Stimulated activated CD8-positive, alpha-beta memory T cell treated with anti-CD3 and anti-CD28 coated beads, Interleukin-12 subunit alpha, Interleukin-12 subunit beta, amount 100 ng/mL, for 4 hours (primary cell): Measurements from ENCODE around the gene VDAC1.

Experiments
- DNase-seq: peaks from one replicate; pipeline ENCODE4 v3.0.0-alpha.2; 2020; ENCODE audit warnings: low read depth

The VDAC1 gene

DNA sequence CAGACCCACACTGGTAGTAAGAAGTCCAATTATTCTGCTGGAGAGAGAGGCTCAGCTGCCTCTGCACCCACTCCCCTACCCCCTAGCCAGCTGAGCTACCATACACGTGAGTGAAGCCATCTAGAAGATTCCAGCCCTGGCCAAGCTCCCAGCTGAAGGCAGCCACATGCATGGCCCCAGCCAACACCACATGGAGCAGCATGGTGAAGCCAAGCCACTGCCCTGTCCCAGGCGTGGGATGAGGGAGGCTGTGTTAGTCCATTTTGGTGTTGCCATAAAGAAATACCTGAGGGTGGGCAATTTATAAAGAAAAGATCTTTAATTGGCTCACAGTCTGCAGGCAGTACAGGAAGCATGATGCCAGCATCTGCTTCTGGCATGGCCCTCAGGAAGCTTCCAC lies 20.0 kb upstream of the VDAC1 start:
- DNase-seq = no peak

DNA sequence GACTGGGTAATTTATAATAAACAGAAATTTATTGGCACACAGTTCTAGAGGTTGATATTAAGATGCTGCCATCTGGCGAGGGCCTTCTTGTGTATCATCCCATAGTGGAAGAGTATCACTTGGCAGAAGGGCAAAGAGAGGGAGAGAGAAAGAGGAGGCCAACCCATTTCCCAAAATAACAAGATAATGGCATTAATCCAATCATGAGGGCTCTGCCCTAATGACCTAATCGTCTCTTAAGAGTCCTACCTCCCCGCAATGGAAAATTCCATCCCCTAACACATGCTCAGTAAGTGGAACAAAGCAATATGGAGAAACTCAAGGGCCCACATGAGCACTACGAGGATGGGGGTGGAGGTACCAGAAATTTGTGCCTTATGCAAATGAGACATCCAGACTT lies 17.6 kb upstream of the VDAC1 start:
- DNase-seq = no peak

DNA sequence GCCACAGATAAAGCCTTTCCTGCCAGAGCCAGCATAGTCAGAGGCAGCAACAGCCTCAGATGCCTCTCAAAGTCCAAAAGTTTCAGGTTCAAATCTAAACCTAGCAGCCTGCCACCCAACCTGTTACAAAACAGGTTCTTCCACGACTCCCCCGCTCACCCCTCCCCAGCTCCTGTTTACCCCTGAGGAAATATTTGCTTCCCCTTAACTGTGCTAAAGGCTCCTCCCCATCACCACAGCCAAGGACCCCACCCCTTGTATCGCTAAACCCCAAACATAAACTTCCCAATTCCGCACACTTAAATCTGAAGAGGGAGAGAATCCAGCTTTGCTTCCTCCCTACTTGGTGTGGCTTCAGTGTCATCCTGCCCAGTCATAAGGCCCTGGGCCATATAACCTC lies 15.4 kb upstream of the VDAC1 start:
- DNase-seq = no peak

DNA sequence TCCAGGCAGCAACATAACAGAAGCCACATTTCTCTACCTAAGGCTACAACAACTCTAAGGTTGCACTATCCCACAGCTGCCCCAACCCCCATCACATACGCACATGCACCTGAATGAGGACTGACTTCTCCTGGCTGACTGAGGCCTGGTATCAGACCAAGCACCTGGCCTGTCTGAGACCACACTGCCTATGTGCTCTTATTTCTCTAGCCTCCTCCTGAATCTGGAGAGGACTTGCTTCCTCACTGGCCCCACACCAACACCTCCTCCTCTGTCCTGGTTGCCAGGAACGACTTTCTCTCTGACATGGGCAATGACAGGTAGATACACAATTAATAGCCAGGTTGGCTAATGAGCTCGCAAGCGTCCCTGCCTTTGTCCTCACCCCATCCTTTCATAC lies 14.9 kb upstream of the VDAC1 start:
- no peak for DNase-seq

DNA sequence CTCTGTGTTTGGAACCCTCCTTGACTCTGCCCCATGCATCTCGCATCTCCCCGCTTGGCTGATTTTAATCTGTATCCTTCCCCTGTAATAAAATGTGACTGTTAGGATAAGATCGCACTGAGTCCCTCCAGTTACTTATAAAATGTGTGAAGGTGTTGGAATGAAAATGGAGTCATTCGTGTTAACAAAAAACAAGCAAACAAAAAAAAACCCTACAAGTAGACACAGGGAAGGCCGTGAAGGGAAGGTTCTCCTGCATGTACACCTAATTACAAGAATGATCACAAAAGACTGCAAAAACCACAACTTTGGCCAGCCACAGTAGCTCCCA lies 14.2 kb upstream of the VDAC1 start:
- DNase-seq = no peak

DNA sequence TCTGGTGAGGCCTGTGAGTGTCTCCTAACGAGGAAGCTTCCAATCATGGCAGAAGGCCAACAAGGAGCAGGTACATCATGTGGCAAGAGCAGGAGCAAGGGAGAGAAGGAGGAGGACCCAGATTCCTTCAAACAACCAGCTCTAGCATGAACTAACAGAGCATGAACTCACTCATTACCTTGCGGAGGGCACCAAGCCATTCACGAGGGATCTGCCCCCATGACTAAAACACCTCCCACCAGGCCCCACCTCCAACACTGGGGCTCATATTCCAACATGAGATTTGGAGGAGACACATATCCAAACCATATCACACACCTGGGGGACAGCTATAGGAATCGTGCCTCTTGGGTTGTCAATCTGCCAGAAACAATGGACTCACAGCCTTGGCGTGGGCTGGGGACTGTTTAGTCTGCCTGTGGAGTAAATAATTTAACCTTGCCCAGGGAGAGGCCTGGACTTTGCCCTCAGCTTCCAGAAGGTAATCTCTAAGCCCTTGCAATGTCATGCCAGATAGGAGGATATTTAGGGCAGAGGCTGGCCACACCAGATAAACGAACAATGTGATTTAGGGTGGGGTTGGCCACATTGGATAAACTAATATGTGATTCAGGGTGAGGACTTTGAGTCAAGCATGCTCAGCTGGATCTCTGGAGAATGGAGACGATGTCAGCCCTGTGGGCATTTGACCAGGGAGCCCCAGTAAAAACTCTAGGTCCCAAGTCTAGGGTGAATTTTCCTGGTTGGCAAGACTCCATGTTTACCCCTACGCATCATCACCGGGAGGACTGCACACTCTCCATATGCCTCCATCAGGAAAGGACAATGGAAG lies 13.6 kb upstream of the VDAC1 start:
- no peak for DNase-seq

DNA sequence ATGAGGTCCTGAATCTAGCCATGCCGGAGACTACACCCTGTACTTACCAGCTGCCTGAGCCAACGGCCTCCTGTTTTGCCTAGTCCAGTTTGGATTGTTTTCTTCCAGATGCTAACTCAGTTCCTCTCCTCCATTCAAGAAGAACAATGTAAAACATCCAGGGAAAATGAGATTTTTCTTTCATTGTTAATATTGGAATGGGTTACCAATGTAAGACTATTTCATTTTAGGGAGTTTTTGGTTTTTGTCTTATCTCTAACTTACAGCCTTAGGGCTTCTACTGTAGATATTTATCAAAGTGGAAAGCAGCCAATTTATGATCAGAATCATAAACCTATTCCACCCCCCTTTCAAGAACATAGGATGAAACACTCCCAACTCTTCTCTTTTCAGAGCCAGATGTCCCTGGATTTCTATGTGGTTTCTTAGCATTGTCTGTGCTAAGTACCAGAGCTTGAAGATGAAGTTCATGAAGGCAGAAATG lies 3.5 kb upstream of the VDAC1 start:
- no peak for DNase-seq

DNA sequence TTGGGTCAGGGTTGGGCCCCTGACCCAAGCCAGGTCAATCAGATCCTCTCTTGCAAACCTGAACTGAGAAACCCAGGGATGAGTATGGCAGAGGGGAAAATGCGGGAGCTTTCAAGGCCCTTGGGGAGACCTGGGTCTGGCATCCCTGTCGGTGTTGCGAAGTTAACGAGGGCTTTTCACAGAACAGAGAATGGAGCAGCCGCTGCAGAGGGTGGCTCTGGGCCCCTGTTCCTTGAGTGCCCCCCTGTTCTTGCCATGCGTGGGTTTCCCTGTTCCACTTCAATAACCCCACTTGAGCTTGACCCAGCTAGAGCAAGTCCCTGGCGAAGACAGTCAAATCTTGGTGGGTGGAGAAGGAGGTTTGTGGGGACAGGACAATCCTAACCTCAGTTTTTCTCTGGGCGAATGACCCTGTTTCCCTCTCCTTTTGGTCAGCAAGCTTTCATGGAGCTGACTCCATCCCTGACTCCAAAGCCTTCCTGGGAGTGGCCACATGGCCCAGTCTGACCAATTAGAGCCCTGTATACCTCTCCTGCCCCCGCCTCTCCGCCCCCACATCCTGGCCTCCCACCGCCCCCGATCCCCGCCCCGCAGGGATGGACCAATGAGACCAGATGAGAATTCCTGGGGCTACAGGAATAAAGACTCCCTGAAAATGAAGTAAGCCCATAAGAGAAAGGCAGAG lies 2.9 kb upstream of the VDAC1 start:
- DNase-seq = no peak

DNA sequence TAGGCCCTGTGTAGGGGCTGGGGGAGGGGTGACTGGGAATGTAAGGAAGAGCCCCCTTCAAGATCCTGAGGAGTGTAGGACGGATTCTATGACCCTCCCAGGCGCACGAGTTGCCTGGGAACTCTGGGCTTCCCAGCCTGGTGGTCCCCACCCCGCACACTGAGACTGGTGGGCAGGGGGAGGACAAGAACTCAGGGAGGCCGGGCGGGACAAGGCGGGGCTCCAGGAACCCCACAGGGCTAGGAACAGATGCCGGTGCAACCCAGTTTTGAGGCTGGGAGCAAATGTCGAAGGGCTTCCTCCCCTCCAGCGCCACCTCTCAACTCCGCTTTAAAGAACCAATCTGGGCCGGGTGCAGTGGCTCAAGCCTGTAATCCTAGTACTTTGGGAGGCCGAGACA lies 1.3 kb upstream of the VDAC1 start:
- DNase-seq = no peak

DNA sequence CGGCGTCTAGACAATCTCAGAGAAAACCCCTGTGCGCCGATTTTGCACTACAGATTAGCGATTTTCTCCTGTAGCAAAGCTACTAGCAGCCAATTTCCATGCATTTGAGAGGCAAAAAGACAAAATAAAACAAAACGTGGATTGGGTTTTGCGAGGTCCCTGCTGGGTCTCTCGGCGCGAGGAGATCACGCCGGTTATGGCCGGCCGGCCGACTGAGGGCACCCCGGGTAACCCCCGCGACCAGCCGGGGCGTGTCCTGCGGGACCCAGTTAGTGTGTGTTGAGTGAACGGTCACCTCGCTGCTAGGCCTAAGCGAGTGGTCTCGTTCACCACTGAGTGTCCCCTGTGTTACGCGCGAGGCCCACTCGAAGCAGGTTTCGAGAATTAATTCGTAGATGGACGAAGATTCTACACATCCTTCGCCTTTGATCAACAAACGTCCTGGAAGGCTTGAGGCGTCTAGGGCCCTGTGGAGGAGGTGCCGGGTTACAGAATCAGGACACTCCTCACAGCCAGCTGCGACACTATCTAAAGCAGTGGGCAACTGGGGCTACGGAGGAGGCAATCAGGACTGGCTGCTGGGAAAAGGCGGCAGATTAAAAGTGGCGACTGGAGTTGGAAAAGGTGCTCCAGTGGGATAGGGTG lies 764 bp upstream of the VDAC1 start:
- DNase-seq = no peak

DNA sequence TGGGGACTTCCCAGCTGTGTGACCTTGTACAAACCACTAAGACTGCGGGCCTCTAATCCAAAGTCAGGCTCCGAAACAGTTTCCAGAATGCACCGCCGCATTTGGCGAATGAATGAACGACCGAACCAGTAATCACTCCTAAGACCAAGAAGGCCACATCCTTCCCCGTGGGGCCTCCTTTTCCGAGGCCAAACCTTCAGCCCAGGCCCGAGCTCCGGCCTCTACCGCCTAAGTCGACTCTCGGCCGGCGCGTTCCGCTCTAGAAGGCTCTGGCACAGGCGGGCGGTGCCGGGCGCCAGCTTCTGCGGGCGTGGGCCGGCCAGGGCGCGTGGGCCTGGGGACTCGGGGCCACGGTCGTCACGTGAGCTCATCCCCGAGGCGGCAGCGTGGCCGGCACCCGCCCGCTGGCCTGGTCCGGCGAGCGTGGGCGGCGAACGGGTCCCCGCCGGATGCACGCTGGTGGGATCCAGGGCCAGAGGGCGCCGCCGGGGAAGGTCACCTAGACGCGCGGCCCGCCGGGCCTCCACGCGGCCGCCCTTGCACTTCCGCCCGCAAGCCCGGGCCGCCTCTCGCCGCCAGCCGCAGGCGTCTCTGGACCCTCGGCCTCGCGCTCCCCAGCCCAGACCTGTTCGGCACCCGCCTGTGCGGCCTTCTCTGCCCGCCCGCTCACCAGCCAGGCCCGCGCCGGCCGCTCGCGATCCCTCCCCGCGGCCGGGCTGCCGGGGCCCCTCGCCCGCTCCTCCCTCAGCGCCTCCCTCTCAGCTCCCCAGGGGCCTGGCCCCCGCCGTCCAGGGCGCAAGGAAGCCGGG lies 754 bp downstream of the VDAC1 start:
- peak; percentile 45 for DNase-seq

DNA sequence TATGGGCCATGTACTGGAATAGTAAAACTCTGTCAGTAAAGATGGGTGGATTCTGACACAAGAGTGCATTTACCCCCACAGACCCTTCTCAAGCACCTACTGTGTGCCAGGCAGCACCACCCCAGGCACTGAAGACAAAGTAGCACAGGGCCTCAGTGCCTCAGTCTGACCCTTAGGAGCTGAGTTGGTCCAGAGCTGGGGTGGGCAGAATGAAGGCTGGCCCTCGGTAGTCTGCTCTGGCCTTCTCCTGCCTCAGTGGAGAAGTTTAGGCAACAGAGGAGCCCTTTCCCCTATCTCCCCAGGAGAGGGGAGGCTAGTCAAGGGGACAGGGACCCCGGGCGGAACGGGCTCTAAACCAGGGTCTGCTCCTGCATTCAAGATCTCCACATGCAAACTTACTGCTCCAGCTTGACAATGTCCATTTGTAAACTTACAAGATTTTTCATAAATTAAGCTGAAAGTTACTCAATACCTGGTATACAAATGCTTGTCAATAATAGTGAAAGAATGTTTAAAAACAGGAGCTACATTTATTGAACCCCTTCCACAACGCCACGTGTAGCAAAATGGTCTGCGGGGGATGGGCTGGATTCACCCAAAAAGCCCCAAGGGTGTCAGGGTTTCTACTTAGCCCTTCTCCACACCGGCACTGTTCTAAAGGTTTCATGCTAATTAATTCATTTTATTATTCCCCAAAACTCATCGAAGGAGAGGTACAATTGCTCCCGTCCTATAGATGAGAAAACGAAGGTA lies 1.5 kb downstream of the VDAC1 start:
- no peak for DNase-seq

DNA sequence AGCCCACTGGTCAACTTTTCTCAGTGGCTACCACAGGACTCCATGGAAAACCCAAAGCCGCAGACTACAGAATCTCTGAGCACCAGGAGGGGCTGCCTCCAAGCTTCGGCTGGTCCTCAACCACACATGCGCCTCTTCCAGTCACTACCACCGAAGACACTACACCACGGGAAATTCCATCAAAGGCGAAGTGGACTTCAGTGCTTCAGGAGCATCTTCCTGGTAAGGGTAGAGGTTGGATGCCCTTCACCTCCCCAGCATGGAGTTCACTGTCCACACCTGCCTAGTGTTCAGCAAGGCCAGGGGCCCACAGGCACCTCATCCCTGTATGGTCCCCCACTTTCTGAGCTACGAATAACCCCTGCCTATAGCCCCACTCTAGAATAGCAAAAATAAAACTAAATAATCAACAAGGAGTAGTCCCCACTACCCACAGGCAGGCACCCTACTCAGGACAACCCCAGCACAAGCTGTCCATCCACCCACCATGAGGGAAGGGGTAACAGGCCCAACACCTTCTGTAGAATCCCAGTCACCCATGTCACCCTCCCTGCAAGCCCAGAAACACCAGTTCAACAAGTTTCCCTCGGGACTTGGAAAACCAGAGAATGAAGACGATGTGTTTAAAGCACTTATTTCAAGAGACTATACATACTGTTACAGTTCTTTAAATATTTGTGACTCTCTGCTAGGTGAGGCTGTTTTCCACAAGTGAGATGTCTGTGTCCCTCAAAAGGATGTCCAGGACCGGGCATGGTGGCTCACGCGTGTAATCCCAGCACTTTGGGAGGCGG lies 2.6 kb downstream of the VDAC1 start:
- DNase-seq = no peak

DNA sequence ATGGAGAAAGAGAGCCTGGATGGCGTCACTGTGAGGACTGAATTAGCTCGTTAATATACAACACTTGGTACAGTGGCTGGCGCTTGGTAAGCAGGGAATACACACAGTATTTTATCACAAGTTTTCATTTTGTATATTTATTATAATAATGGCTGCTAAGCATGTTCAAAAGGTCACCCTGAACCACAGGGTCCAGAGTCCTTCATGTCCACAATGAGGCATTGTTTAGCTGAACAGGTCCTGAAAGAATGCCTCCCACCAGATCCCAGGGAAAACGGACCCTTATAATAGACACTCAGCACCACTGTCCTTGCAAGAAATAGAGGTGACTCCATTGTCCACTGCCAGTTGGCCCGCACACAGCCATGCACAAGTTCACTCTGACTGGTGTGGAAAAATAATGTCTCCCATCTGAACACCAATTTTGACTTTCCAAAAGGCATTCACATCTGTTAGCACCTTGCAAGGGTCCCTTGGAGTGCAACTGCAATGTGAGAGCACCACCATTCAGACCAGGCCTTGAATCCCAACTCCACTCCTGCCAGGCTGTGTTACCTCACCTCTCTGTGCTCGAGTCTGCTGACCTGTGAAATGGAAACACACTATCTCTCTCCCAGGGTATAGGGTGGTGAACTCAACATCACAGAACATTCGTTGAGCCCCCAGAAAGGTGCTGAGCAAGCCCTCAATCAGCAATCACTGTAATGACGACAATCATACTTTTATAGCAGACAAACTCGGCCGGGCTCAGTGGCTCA lies 3.9 kb downstream of the VDAC1 start:
- no peak for DNase-seq

DNA sequence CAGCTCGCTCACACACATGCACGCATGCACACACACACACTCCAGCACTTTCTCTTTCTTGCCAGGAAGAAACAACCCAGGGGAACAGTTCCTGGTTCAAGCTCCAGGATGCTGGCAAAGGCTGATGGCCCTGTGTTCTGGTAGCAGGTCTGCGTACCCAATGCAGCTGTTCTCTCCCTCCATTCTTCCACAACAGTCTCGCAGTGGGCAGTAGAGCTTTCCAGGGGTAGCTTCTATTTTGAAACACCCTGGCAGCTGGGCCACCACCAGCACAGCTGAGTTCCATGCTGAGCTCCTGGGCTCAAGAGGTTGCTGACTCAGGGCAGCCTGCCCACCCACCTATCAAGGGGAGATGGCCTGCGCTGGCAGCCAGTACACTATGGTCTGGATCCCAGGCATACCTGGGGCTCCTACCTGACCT lies 4.7 kb downstream of the VDAC1 start:
- DNase-seq = no peak

DNA sequence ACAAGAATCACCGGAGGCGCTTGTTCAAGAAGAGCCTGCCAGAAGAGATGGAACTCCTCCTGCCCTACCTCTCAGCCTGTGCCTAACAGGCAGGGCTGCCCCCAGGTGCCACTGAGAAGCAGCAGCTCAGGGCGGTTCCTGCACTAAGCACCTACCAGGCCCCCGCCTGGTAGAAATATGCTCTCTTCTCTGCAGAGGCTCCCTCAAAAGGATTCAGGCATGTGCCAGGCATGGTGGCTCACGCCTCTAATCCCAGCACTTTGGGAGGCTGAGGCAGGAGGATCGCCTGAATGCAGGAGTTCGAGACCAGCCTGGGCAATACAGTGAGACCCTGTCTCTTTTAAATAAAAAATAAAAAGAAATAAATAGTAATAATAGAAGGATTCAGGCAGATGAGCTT lies 6.0 kb downstream of the VDAC1 start:
- no peak for DNase-seq

DNA sequence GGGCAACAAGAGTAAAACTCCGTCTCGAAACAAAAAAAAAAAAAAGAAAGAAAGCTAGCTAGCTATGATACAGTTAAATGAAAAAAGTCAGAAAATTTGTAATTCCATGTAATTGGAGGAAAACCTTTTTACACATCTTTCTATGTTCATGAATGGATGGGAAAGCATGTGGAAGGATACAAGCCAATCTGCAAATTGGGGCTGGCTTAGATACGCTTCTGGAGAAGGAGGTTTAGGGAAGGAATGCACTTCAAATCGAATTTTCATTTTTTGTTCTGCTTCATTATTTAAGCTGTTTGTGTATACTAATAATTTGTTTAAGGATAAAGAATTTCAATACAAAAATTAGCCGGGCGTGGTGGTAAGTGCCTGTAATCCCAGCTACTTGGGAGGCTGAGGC lies 6.7 kb downstream of the VDAC1 start:
- DNase-seq = no peak

DNA sequence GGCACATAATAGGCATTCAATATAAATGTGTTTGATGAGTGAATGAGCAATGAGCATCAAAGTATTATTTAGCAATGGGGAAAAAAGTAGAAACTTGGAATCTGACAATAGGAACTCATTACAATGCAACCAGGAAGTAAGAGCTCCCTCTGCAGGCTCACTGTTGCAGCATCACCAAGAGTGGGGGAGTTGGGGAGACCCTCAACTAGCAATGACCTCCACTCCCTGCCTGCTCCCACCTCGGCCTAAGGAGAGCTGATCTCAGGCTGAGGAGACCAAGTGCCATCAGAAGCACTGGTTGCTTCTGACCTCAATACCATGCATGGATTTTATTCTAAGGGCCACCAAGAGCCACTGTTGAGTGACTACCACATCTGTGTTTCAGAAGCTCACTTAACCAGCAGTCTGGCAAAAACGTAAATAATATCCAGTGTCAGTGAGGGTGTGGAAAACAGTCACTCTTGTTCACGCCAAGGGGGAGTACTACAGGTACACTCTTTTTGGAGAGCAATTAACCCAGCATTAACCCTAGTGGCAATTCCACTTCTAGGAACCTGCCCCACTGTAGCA lies 8.0 kb downstream of the VDAC1 start:
- no peak for DNase-seq

DNA sequence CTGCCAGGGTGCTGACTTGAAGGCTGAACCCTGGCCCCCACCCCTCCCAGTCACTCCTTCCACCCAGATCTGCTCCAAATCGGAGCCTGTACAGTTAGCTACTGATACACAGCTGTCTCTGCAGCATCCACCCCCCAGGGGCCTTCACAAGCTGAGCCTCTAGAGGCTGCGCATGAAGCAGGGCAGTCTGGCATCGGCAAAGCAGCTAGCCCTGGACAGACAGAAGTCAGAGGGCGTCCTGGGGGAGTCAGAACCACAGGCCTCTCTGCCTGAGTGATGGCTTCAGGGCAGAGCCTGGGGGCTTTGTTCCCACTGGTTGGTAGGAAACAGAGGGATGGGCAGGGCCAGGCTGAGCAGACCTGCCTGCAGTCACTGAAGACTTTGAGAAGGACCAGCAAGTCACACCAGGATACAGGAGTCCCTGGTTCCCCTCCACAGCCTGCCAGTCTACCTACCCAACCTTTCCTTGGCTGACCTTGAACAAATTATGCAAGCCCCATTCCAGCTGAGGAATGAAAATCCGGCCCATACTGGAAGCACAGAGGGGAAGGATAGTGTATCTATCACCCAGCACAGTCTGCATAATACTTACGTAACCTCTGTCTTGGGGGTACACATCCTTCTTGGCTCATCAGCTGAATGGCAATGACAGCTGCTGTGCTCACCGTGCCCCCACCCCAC lies 8.8 kb downstream of the VDAC1 start:
- no peak for DNase-seq
